ENCODE results near the gene KLHDC2. TPM values are rescaled to one million over a fixed set of nuclear protein-coding genes. Genes with fewer than 3 reads are reported as not detected.

Gene KLHDC2
- total and polyA plus RNA-seq, 2 donors (not counting 1 experiment from before 2014, with no cell fraction given), result 43.4 to 60.5 TPM

- intact Hi-C loops (cut with micrococcal nuclease), result no loop called here
- ATAC-seq (ENCODE audit: low read depth) (no peak), DNase-seq (no peak)
- ChIA-PET CTCF (no interaction called here), POLR2A (no interaction called here)
- H3K9me3 ChIP-seq (ENCODE audit: control extremely low read depth in 1 of 3, control insufficient read depth in 2 of 3, insufficient read depth in 1 of 3, low read length in 2 of 3), result no peaks in the 10 kb centered on the region
- H4K20me1 ChIP-seq (ENCODE audit: control insufficient read depth, insufficient read depth, low read length, poor library complexity, severe bottlenecking), result peaks cover 4% of the 10 kb centered on the region
- Mint-ChIP-seq H3K27ac (no peak overlapping the region), H3K9me3 (ENCODE audit: insufficient read depth) (no peaks in the 10 kb centered on the region), H3K27me3 (no peaks in the 10 kb centered on the region), H3K4me1 (peaks cover 2% of the 10 kb centered on the region), H3K4me3 (no peak overlapping the region)
- no peaks in the 10 kb centered on the region for H3K27me3 ChIP-seq (replicated peaks in 1 of 4; ENCODE audit: control extremely low read depth in 1 of 4, control insufficient read depth in 3 of 4, insufficient read depth in 4 of 4, low read length in 3 of 4)
- H3K36me3 ChIP-seq (replicated peaks in 1 of 2; ENCODE audit: control extremely low read depth in 1 of 2, control insufficient read depth in 1 of 2, extremely low read depth in 1 of 2, insufficient read depth in 2 of 2, low read length in 1 of 2), result peaks cover 39 to 93% of the 10 kb centered on the region in 2 experiments
- no peak overlapping the region for H3K27ac ChIP-seq (ENCODE audit: low read length in 2 of 2)
- no peaks in the 10 kb centered on the region for H3K4me1 ChIP-seq (ENCODE audit: control insufficient read depth in 2 of 2, insufficient read depth in 2 of 2, low read length in 2 of 2)
- H3K9ac ChIP-seq (ENCODE audit: low read length), result no peak overlapping the region
- TF ChIP-seq CTCF (IDR thresholded peaks at IDR 0.05) (no peak), EZH2 (IDR thresholded peaks at IDR 0.05; ENCODE audit: borderline replicate concordance, insufficient read depth, low read depth, low read length, poor library complexity, severe bottlenecking) (no peak)
- H3K4me3 ChIP-seq (ENCODE audit: control extremely low read depth in 1 of 5, extremely low read depth in 1 of 5, insufficient read depth in 1 of 5, low read depth in 2 of 5, low read length in 4 of 5), result no peak overlapping the region
- no CpG with 5 or more reads among the region's 2 CpGs for WGBS (ENCODE audit: insufficient coverage)
- no peak overlapping the region for H3K4me2 ChIP-seq (replicated peaks; ENCODE audit: low read depth, low read length, poor library complexity, severe bottlenecking)
- peaks cover 10% of the 10 kb centered on the region for H3K79me2 ChIP-seq (ENCODE audit: control insufficient read depth, insufficient read depth, low read length)
- H2AFZ ChIP-seq (ENCODE audit: insufficient read depth, low read depth, low read length, poor library complexity, severe bottlenecking), result no peak overlapping the region
Measured at GRCh38 chr14:49786315-49786714, 18.4 kb downstream of the KLHDC2 start.

- Mint-ChIP-seq H3K27ac (no peak overlapping the region), H3K9me3 (ENCODE audit: insufficient read depth) (no peaks in the 10 kb centered on the region), H3K27me3 (no peaks in the 10 kb centered on the region), H3K4me1 (no peaks in the 10 kb centered on the region), H3K4me3 (no peak overlapping the region)
- DNase-seq (no peak), ATAC-seq (ENCODE audit: low read depth) (no peak)
- H4K20me1 ChIP-seq (ENCODE audit: control insufficient read depth, insufficient read depth, low read length, poor library complexity, severe bottlenecking), result no peaks in the 10 kb centered on the region
- no peak overlapping the region for H2AFZ ChIP-seq (ENCODE audit: insufficient read depth, low read depth, low read length, poor library complexity, severe bottlenecking)
- no peaks in the 10 kb centered on the region for H3K4me1 ChIP-seq (ENCODE audit: control insufficient read depth in 2 of 2, insufficient read depth in 2 of 2, low read length in 2 of 2)
- intact Hi-C loops (cut with micrococcal nuclease), result no loop called here
- POLR2A ChIA-PET, result no interaction called here
- no peak overlapping the region for H3K4me3 ChIP-seq (ENCODE audit: control extremely low read depth in 1 of 5, extremely low read depth in 1 of 5, insufficient read depth in 1 of 5, low read depth in 2 of 5, low read length in 4 of 5)
- H3K79me2 ChIP-seq (ENCODE audit: control insufficient read depth, insufficient read depth, low read length), result peaks cover 10% of the 10 kb centered on the region
- no peak overlapping the region for H3K4me2 ChIP-seq (replicated peaks; ENCODE audit: low read depth, low read length, poor library complexity, severe bottlenecking)
- CTCF ChIA-PET, result no interaction called here
- H3K36me3 ChIP-seq (replicated peaks in 1 of 2; ENCODE audit: control extremely low read depth in 1 of 2, control insufficient read depth in 1 of 2, extremely low read depth in 1 of 2, insufficient read depth in 2 of 2, low read length in 1 of 2), result peaks cover 9 to 84% of the 10 kb centered on the region in 2 experiments
- TF ChIP-seq CTCF (IDR thresholded peaks at IDR 0.05), result no peak
- no peak for TF ChIP-seq EZH2 (IDR thresholded peaks at IDR 0.05; ENCODE audit: borderline replicate concordance, insufficient read depth, low read depth, low read length, poor library complexity, severe bottlenecking)
- H3K9me3 ChIP-seq (ENCODE audit: control extremely low read depth in 1 of 3, control insufficient read depth in 2 of 3, insufficient read depth in 1 of 3, low read length in 2 of 3), result no peaks in the 10 kb centered on the region
- WGBS (ENCODE audit: insufficient coverage), result 0% methylated on average over 1 of the region's 1 CpG
- H3K27me3 ChIP-seq (replicated peaks in 1 of 4; ENCODE audit: control extremely low read depth in 1 of 4, control insufficient read depth in 3 of 4, insufficient read depth in 4 of 4, low read length in 3 of 4), result no peaks in the 10 kb centered on the region
- H3K9ac ChIP-seq (ENCODE audit: low read length), result no peak overlapping the region
- H3K27ac ChIP-seq (ENCODE audit: low read length in 2 of 2), result no peak overlapping the region
Measured at GRCh38 chr14:49792618-49793017, 24.7 kb downstream of the KLHDC2 start.
